ENCODE data around the gene PSMD14. TPM values are rescaled to one million over a fixed set of nuclear protein-coding genes. Genes with fewer than 3 reads are reported as not detected.

The PSMD14 gene
- total and polyA plus RNA-seq, 2 of the 13 experiments (the other 11 are each of a cell fraction or from before 2014, with no cell fraction given): 60.6 to 149 TPM

DNA sequence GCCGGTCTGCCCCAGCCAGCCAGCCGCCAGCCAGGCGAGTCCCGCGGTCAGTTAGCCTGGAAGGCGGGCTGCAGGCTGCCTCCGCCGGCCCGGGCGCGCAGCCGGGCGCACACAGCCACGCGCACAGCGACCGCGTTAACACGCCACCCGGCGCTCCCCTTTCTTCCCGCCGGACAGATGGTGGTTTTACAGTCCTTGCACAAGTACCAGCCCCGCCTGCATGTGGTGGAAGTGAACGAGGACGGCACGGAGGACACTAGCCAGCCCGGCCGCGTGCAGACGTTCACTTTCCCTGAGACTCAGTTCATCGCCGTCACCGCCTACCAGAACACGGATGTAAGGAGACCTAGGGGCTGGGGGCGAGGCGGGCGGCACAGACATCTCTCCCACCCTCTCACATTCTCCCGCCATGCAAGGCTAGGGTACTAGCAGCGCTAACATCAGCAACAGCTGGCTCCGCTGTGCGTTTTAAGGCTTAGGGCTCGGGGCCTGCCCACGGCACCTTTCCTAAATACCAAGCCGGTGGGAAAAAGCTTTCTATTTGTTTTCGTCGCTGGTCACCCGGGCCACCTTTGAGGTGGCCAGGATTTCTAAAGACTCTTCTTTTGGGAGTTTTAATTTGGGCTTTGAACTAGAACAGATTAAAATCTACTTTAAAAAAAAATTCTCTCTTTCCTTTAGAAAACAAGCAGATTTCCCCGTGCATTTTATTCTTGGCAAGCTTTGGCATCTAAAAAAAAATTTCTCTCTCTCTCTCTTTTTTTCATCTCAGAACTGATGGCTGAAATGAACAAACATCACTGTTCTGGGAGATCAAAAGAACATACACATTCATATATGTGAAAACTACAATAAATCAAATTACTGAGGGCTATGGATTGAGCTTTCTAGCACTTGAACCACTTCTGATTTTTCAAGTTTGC, 110.8 kb downstream of the PSMD14 start (continued):
- TF ChIP-seq HNRNPK (IDR thresholded peaks at IDR 0.05; ENCODE audit: low read depth, low read length, poor library complexity, severe bottlenecking): no peak
- TF ChIP-seq, protein P1, sequence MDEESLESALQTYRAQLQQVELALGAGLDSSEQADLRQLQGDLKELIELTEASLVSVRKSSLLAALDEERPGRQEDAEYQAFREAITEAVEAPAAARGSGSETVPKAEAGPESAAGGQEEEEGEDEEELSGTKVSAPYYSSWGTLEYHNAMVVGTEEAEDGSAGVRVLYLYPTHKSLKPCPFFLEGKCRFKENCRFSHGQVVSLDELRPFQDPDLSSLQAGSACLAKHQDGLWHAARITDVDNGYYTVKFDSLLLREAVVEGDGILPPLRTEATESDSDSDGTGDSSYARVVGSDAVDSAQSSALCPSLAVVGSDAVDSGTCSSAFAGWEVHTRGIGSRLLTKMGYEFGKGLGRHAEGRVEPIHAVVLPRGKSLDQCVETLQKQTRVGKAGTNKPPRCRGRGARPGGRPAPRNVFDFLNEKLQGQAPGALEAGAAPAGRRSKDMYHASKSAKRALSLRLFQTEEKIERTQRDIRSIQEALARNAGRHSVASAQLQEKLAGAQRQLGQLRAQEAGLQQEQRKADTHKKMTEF (CRISPR knock-in tag; IDR thresholded peaks at IDR 0.05): no peak
- TF ChIP-seq POLR2AphosphoS5 (IDR thresholded peaks at IDR 0.05; ENCODE audit: low read depth, low read length): no peak
- TF ChIP-seq, protein P2, sequence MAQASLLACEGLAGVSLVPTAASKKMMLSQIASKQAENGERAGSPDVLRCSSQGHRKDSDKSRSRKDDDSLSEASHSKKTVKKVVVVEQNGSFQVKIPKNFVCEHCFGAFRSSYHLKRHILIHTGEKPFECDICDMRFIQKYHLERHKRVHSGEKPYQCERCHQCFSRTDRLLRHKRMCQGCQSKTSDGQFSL (CRISPR knock-in tag; IDR thresholded peaks at IDR 0.05): no peak
- TF ChIP-seq, protein P3, sequence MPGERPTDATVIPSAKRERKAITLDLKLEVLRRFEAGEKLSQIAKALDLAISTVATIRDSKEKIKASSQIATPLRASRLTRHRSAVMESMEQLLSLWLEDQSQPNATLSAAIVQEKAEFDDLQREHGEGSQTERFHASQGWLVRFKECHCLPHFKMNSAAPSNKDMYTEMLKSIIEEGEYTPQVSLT (CRISPR knock-in tag; IDR thresholded peaks at IDR 0.05; ENCODE audit: borderline replicate concordance, low read depth): no peak
- TF ChIP-seq ZFP37 (CRISPR knock-in tag; IDR thresholded peaks at IDR 0.05; ENCODE audit: borderline replicate concordance): no peak
- TF ChIP-seq SMAD1 (CRISPR knock-in tag; IDR thresholded peaks at IDR 0.05; ENCODE audit: borderline replicate concordance, low read depth): no peak
- TF ChIP-seq ZNF589 (CRISPR knock-in tag; conservative IDR thresholded peaks at IDR 0.05): no peak
- TF ChIP-seq, protein P4, sequence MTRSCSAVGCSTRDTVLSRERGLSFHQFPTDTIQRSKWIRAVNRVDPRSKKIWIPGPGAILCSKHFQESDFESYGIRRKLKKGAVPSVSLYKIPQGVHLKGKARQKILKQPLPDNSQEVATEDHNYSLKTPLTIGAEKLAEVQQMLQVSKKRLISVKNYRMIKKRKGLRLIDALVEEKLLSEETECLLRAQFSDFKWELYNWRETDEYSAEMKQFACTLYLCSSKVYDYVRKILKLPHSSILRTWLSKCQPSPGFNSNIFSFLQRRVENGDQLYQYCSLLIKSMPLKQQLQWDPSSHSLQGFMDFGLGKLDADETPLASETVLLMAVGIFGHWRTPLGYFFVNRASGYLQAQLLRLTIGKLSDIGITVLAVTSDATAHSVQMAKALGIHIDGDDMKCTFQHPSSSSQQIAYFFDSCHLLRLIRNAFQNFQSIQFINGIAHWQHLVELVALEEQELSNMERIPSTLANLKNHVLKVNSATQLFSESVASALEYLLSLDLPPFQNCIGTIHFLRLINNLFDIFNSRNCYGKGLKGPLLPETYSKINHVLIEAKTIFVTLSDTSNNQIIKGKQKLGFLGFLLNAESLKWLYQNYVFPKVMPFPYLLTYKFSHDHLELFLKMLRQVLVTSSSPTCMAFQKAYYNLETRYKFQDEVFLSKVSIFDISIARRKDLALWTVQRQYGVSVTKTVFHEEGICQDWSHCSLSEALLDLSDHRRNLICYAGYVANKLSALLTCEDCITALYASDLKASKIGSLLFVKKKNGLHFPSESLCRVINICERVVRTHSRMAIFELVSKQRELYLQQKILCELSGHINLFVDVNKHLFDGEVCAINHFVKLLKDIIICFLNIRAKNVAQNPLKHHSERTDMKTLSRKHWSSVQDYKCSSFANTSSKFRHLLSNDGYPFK (CRISPR knock-in tag; IDR thresholded peaks at IDR 0.05; ENCODE audit: borderline replicate concordance): no peak
- peak; percentile 68; the same call in 1 of the 2 replicates for TF ChIP-seq MTA1 (CRISPR knock-in tag; IDR thresholded peaks at IDR 0.05; ENCODE audit: borderline replicate concordance)
- no peak for TF ChIP-seq ATM (IDR thresholded peaks at IDR 0.05; ENCODE audit: borderline replicate concordance)
- TF ChIP-seq, protein P5, sequence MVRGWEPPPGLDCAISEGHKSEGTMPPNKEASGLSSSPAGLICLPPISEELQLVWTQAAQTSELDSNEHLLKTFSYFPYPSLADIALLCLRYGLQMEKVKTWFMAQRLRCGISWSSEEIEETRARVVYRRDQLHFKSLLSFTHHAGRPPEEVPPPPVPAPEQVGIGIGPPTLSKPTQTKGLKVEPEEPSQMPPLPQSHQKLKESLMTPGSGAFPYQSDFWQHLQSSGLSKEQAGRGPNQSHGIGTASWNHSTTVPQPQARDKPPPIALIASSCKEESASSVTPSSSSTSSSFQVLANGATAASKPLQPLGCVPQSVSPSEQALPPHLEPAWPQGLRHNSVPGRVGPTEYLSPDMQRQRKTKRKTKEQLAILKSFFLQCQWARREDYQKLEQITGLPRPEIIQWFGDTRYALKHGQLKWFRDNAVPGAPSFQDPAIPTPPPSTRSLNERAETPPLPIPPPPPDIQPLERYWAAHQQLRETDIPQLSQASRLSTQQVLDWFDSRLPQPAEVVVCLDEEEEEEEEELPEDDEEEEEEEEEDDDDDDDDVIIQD (CRISPR knock-in tag; IDR thresholded peaks at IDR 0.05; ENCODE audit: low read depth): no peak
- TF ChIP-seq, protein P6, sequence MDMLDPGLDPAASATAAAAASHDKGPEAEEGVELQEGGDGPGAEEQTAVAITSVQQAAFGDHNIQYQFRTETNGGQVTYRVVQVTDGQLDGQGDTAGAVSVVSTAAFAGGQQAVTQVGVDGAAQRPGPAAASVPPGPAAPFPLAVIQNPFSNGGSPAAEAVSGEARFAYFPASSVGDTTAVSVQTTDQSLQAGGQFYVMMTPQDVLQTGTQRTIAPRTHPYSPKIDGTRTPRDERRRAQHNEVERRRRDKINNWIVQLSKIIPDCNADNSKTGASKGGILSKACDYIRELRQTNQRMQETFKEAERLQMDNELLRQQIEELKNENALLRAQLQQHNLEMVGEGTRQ (IDR thresholded peaks at IDR 0.05; ENCODE audit: low read depth, low read length): no peak
- TF ChIP-seq, protein P6 (CRISPR knock-in tag; IDR thresholded peaks at IDR 0.05; ENCODE audit: borderline replicate concordance): no peak
- no peak for TF ChIP-seq THYN1 (CRISPR knock-in tag; IDR thresholded peaks at IDR 0.05; ENCODE audit: borderline replicate concordance, low read depth)
- TF ChIP-seq, protein P7, sequence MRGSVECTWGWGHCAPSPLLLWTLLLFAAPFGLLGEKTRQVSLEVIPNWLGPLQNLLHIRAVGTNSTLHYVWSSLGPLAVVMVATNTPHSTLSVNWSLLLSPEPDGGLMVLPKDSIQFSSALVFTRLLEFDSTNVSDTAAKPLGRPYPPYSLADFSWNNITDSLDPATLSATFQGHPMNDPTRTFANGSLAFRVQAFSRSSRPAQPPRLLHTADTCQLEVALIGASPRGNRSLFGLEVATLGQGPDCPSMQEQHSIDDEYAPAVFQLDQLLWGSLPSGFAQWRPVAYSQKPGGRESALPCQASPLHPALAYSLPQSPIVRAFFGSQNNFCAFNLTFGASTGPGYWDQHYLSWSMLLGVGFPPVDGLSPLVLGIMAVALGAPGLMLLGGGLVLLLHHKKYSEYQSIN (CRISPR knock-in tag; IDR thresholded peaks at IDR 0.05; ENCODE audit: borderline replicate concordance): no peak
- no peak for TF ChIP-seq SP2 (CRISPR knock-in tag; IDR thresholded peaks at IDR 0.05)

Data from HepG2 (cell line).